ENCODE measurements around the gene ERVK3-1. TPM values are rescaled to one million over a fixed set of nuclear protein-coding genes. Genes with fewer than 3 reads are reported as not detected.
"Not testable (repeated sequence)": the region's sequence is repeated elsewhere in the genome, so short reads cannot be mapped to it uniquely, and the experiment has no call there.

Gene ERVK3-1
- total RNA-seq, 1 donor from 2014 or later = 40.6 TPM

DNA sequence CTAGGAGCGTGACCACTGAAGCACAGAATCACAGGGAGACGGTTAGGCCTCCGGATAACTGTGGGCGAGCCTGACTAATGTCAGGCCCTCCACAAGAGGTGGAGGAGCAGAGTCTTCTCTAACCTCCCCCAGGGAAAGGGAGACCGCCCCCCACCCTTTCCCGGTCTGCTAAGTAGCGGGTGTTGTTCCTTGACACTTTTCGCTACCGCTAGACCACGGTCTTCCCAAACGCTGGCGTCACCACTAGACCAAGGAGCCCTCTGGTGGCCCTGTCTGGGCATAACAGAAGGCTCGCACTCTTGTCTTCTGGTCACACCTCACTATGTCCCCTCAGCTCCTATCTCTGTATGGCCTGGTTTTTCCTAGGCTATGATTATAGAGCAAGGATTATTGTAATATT lies 5.5 kb downstream of the ERVK3-1 start:
- peaks cover 17% of the 10 kb centered on the region for H3K4me1 Mint-ChIP-seq (ENCODE audit: unreplicated experiment)
- not testable (repeated sequence) for H3K27ac Mint-ChIP-seq (ENCODE audit: unreplicated experiment)
- TF ChIP-seq, protein P1, sequence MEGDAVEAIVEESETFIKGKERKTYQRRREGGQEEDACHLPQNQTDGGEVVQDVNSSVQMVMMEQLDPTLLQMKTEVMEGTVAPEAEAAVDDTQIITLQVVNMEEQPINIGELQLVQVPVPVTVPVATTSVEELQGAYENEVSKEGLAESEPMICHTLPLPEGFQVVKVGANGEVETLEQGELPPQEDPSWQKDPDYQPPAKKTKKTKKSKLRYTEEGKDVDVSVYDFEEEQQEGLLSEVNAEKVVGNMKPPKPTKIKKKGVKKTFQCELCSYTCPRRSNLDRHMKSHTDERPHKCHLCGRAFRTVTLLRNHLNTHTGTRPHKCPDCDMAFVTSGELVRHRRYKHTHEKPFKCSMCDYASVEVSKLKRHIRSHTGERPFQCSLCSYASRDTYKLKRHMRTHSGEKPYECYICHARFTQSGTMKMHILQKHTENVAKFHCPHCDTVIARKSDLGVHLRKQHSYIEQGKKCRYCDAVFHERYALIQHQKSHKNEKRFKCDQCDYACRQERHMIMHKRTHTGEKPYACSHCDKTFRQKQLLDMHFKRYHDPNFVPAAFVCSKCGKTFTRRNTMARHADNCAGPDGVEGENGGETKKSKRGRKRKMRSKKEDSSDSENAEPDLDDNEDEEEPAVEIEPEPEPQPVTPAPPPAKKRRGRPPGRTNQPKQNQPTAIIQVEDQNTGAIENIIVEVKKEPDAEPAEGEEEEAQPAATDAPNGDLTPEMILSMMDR (IDR thresholded peaks at IDR 0.05; ENCODE audit: unreplicated experiment) = peak; percentile 26

DNA sequence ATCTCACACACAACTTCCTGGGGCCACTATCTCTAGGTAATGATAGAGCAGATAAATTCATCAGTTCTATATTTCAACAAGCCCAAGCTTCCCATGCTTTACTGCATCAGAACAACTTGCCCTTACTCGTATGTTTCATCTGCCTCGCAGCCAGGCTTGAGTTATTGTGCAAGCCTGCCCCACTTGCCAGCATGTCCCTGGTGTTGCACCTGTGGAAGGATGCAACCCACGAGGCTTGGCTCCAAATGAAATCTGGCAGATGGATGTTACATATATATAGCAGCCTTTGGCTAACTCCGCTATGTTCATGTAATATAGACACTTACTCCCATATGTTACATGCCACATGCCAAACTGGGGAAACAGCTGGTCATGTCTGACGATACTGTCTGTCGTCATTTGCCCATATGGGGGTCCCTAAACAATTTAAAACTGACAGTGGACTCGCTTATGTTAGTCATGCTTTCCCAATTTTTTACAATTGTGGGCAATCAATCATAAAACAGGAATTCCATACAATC lies 6.2 kb downstream of the ERVK3-1 start:
- Mint-ChIP-seq H3K36me3 (ENCODE audit: low read depth, unreplicated experiment) (peaks cover 47% of the 10 kb centered on the region), H3K9me3 (ENCODE audit: unreplicated experiment) (no peaks in the 10 kb centered on the region), H3K4me1 (ENCODE audit: unreplicated experiment) (peaks cover 10% of the 10 kb centered on the region), H3K4me3 (ENCODE audit: unreplicated experiment) (peak overlapping the region; percentile 51), H3K27ac (ENCODE audit: unreplicated experiment) (no peak overlapping the region), H3K27me3 (ENCODE audit: unreplicated experiment) (peaks cover 4% of the 10 kb centered on the region)
- no peak for DNase-seq (ENCODE audit: low spot score)
- TF ChIP-seq, protein P1 (IDR thresholded peaks at IDR 0.05; ENCODE audit: unreplicated experiment) = no peak

More for the DNA sequence above, 5.5 kb downstream of the ERVK3-1 start:
- H3K36me3 Mint-ChIP-seq (ENCODE audit: low read depth, unreplicated experiment) = peaks cover 53% of the 10 kb centered on the region
- H3K4me3 Mint-ChIP-seq (ENCODE audit: unreplicated experiment); H3K27me3 Mint-ChIP-seq (ENCODE audit: unreplicated experiment); H3K9me3 Mint-ChIP-seq (ENCODE audit: unreplicated experiment): not testable (repeated sequence)
- DNase-seq (ENCODE audit: low spot score) = peak; percentile 70

DNA sequence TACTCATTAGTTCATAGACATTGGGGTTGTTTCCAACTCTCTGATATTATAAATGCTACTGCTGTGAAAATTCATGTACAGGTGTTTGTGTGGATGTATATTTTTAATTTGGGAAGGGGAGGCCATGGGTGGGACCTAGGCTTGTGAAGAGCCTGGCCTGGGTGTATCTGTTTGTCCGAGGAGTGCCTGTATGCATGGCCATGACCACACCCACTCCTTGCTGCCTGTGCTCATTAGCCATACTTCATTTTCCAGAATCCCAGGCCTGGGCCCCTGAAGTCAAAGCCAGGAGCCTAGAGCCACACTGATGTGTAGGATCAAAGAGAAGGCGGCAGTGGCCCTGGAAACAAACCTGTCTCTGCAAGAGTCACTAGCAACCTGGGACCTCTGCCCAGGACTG lies 10.4 kb downstream of the ERVK3-1 start:
- peaks cover 33% of the 10 kb centered on the region for H3K36me3 Mint-ChIP-seq (ENCODE audit: low read depth, unreplicated experiment)
- TF ChIP-seq, protein P1 (IDR thresholded peaks at IDR 0.05; ENCODE audit: unreplicated experiment) = no peak
- H3K27ac Mint-ChIP-seq (ENCODE audit: unreplicated experiment) = no peak overlapping the region
- H3K4me1 Mint-ChIP-seq (ENCODE audit: unreplicated experiment) = no peaks in the 10 kb centered on the region
- peak overlapping the region; percentile 40 for H3K4me3 Mint-ChIP-seq (ENCODE audit: unreplicated experiment)
- H3K9me3 Mint-ChIP-seq (ENCODE audit: unreplicated experiment) = no peaks in the 10 kb centered on the region
- no peak for DNase-seq (ENCODE audit: low spot score)
- peaks cover 4% of the 10 kb centered on the region for H3K27me3 Mint-ChIP-seq (ENCODE audit: unreplicated experiment)

DNA sequence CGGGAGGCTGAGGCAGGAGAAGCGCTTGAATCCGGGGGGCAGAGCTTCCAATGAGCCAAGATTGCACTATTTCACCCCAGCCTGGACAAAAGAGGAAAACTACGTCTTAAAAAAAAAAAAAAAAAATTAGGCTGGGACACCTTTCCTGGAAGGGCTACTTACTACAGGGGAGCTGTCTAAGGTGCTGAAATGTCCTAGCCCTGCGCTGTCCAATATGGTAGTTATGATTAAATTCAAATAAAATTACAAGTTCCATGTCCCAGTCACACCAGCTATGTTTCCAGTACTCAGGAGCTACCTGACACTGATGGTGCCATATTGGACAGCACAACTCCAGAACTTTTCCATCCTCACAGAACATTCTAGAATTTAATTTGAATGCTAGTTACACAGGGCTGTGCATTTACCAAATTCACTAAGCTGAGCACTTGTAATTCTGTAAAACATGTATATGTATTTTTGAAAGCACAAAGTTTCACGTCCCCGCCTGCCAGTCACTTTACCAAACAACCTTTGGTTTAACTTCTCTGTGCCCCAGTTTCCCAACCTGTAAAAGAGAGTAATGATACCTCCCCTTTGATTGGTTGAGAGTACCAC lies 12.4 kb downstream of the ERVK3-1 start:
- no peak overlapping the region for H3K4me3 Mint-ChIP-seq (ENCODE audit: unreplicated experiment)
- peaks cover 25% of the 10 kb centered on the region for H3K36me3 Mint-ChIP-seq (ENCODE audit: low read depth, unreplicated experiment)
- no peaks in the 10 kb centered on the region for H3K4me1 Mint-ChIP-seq (ENCODE audit: unreplicated experiment)
- H3K27ac Mint-ChIP-seq (ENCODE audit: unreplicated experiment) = no peak overlapping the region
- TF ChIP-seq, protein P1 (IDR thresholded peaks at IDR 0.05; ENCODE audit: unreplicated experiment) = no peak
- DNase-seq (ENCODE audit: low spot score) = peak; percentile 31
- H3K9me3 Mint-ChIP-seq (ENCODE audit: unreplicated experiment) = no peaks in the 10 kb centered on the region
- peaks cover 6% of the 10 kb centered on the region for H3K27me3 Mint-ChIP-seq (ENCODE audit: unreplicated experiment)

DNA sequence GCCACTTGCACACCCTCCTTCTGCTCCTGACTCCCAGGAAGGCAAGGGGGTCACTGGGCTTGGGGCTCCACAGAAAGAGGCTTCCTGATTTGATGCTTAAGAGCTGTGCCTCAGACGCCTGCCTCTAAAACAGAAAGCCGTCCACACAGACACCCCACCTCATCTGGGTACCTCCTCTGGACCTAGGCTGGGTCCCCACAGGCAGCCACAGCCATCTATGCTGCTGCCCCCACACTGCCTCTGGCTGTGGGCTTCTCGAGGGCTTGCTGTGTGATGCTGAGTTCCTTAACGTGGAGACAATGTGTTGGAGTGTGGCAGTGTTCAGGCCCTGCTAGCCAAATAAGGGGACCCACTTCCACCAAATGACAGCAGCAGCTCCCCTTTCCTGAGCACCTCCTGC lies 13.1 kb downstream of the ERVK3-1 start:
- DNase-seq (ENCODE audit: low spot score) = no peak
- Mint-ChIP-seq H3K27me3 (ENCODE audit: unreplicated experiment) (peaks cover 9% of the 10 kb centered on the region), H3K36me3 (ENCODE audit: low read depth, unreplicated experiment) (peaks cover 24% of the 10 kb centered on the region), H3K27ac (ENCODE audit: unreplicated experiment) (no peak overlapping the region), H3K4me1 (ENCODE audit: unreplicated experiment) (no peaks in the 10 kb centered on the region), H3K4me3 (ENCODE audit: unreplicated experiment) (no peak overlapping the region), H3K9me3 (ENCODE audit: unreplicated experiment) (no peaks in the 10 kb centered on the region)
- TF ChIP-seq, protein P1 (IDR thresholded peaks at IDR 0.05; ENCODE audit: unreplicated experiment) = no peak

Data from endothelial cell (in vitro differentiated cells).